HL-60 (cell line): Measurements from ENCODE around the gene HOMER1.

Experiments used
- GABPA ChIP-seq: IDR thresholded peaks from 2 replicates; pipeline ENCODE4 v1.6.1; 2012; ENCODE audit warnings: low read depth
- POLR2AphosphoS5 ChIP-seq: IDR thresholded peaks from 2 replicates; pipeline ENCODE4 v1.6.1; 2012; ENCODE audit warnings: low read depth
- TF ChIP-seq, protein P1 (sequence below): IDR thresholded peaks from one replicate; pipeline ENCODE4 v1.5.1; 2011; ENCODE audit warnings: low read length, control low read depth, inconsistent platforms; ENCODE audit not compliant: insufficient read depth
- TF ChIP-seq, protein P2 (sequence below): IDR thresholded peaks from 2 replicates; pipeline ENCODE4 v1.6.1; 2012; ENCODE audit warnings: low read depth; ENCODE audit not compliant: insufficient replicate concordance

DNA sequence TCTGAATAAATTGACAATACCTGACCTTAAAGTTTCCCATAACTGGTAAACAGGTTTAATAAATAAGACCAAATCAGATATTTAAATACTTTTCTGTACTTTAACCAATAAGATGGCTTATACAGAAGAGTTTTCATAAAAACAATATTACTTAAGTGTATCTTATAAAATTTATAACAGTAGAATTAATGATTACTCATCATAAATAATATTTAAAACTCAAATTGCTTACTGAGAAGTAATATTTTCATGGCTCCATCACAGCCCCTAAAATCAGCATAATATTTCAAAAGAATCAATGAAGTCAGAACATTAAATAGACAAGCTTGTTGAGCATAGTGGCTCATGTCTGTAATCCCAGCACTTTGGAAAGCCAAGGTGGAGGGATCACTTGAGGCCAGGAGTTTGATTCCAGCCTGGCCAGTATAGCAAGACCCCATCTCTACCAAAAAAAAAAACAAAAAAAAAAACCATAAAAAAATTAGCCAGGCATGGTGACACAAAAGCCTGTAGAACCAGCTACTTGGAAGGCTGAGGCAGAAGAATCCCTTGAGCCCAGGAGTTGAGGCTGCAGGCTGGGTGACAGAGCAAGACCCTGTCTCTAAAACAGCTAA, 23.5 kb downstream of the HOMER1 start:
- TF ChIP-seq GABPA (no peak), POLR2AphosphoS5 (no peak)
- TF ChIP-seq, protein P1, sequence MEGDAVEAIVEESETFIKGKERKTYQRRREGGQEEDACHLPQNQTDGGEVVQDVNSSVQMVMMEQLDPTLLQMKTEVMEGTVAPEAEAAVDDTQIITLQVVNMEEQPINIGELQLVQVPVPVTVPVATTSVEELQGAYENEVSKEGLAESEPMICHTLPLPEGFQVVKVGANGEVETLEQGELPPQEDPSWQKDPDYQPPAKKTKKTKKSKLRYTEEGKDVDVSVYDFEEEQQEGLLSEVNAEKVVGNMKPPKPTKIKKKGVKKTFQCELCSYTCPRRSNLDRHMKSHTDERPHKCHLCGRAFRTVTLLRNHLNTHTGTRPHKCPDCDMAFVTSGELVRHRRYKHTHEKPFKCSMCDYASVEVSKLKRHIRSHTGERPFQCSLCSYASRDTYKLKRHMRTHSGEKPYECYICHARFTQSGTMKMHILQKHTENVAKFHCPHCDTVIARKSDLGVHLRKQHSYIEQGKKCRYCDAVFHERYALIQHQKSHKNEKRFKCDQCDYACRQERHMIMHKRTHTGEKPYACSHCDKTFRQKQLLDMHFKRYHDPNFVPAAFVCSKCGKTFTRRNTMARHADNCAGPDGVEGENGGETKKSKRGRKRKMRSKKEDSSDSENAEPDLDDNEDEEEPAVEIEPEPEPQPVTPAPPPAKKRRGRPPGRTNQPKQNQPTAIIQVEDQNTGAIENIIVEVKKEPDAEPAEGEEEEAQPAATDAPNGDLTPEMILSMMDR = no peak
- TF ChIP-seq, protein P2, sequence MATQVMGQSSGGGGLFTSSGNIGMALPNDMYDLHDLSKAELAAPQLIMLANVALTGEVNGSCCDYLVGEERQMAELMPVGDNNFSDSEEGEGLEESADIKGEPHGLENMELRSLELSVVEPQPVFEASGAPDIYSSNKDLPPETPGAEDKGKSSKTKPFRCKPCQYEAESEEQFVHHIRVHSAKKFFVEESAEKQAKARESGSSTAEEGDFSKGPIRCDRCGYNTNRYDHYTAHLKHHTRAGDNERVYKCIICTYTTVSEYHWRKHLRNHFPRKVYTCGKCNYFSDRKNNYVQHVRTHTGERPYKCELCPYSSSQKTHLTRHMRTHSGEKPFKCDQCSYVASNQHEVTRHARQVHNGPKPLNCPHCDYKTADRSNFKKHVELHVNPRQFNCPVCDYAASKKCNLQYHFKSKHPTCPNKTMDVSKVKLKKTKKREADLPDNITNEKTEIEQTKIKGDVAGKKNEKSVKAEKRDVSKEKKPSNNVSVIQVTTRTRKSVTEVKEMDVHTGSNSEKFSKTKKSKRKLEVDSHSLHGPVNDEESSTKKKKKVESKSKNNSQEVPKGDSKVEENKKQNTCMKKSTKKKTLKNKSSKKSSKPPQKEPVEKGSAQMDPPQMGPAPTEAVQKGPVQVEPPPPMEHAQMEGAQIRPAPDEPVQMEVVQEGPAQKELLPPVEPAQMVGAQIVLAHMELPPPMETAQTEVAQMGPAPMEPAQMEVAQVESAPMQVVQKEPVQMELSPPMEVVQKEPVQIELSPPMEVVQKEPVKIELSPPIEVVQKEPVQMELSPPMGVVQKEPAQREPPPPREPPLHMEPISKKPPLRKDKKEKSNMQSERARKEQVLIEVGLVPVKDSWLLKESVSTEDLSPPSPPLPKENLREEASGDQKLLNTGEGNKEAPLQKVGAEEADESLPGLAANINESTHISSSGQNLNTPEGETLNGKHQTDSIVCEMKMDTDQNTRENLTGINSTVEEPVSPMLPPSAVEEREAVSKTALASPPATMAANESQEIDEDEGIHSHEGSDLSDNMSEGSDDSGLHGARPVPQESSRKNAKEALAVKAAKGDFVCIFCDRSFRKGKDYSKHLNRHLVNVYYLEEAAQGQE = no peak
